ENCODE results near the gene RABL2B. TPM values are rescaled to one million over a fixed set of nuclear protein-coding genes. Genes with fewer than 3 reads are reported as not detected.

RABL2B gene
- total RNA-seq (2022; extraction: Qiagen RNA extraction; ENCODE audit: low read depth): 14.9 to 22.7 TPM (median 21.8 TPM) in 5 replicates

DNA sequence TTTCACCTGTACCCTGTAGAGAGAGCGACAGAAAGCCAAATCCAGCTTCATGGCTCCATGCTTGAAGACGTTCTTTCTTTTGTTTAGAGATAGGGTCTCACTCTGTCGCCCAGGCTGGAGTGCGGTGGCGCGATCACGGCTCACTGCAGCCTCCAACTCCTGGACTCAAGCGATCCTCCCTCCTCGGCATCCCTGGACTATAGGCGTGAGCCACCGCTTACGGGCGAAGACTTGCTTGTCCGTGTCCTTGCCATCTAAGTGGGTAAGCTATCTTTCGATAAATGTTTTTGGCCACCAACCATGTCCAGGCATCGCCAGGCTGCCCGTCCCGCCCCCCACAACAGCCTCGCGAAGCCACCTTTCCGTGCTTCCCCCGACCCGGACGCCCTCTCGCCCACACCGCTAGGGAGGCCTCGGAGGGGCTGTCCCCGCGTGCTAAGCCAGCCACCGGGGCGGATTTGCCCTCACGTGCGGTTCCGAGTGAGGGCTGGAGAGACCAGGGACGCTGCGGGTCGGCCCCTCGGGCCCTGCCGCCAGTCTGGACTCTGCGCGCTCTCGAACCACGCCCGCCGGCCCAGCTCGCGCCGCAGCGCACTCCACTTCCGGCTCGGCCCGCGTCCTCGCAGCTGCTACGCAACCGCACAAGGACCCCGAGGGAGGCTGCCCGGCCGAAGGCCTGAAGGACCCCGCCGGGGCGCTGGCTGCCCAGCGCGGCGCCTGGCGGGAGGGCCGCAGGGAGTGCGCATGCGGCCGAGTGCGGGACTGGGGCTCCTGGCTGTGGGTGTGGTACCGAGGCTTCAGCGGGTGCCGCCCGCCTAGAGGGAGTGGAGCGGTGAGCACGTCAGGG is at the start of gene RABL2B:
Gene RABL2B (minus strand): TSS at position 604 of the 847 bp plus-strand sequence. CDS start 1,342 bp downstream, outside the sequence.

DNA sequence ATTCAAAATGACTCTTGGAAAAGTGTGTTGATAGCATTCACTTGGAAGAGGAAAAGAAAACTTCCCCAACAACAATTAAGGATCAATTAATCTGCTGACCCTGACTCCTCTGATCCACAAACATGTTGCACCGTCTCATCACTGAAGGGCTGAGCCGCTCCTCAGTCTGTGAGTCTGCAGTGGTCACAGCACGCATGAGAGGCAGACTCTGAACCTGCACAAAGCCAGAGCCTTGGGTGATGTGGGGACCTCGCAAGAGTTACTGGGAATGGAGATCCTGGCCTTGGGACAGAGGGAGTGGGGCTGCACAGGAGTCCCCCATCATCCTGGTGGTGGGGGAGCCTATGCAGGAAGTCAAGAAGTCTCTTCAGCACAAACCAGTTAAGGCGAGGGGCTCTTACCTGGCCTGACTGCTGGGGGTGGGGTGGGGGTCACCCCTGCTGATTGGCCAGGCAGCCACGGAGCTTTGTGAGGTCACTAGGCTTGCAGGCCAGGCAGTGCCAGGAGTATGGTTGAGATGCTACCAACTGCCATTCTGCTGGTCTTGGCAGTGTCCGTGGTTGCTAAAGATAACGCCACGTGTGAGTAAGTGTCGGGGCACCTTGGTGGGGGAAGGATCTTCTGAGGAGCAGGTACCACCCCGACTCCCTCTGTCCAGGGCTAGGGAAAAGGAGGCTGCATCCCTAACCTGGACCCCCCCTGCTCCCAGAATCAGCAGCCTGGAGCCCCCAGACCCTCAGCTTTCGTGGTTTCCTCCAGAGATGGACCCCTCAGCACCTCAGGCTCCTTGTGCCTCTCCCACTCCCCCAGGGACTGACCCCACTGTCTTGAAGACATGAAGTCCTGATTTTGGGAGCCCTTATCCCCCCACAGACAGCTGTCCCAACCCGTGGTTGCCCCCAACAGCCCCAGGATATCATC is 45.4 kb downstream of the RABL2B start, which contains the start of gene ACR:
Gene ACR (plus strand): TSS at position 477 of the 921 bp plus-strand sequence. CDS start 32 bp downstream, at position 509.

Other genes starting within 250 kb of the RABL2B start
- 0.02 to 0.05 TPM (median 0.05 TPM) in 3 of 5 replicates, not detected in the others for gene KLHDC7B, start 237.7 kb downstream of the RABL2B start, total RNA-seq (2022; extraction: Qiagen RNA extraction; ENCODE audit: low read depth)
- gene SYCE3, start 220.7 kb downstream of the RABL2B start, total RNA-seq (2022; extraction: Qiagen RNA extraction; ENCODE audit: low read depth): 0.30 to 0.80 TPM (median 0.40 TPM) in 4 of 5 replicates, not detected in the other
- gene CPT1B, start 205.2 kb downstream of the RABL2B start, total RNA-seq (2022; extraction: Qiagen RNA extraction; ENCODE audit: low read depth): 7.4 to 17.3 TPM (median 15.7 TPM) in 5 replicates
- gene CHKB, start 200.8 kb downstream of the RABL2B start, total RNA-seq (2022; extraction: Qiagen RNA extraction; ENCODE audit: low read depth): 13.0 to 21.1 TPM (median 20.6 TPM) in 5 replicates
- gene MAPK8IP2, start 182.8 kb downstream of the RABL2B start, total RNA-seq (2022; extraction: Qiagen RNA extraction; ENCODE audit: low read depth): 2.4 to 4.3 TPM (median 3.7 TPM) in 5 replicates
- 19.5 to 24.0 TPM (median 21.0 TPM) in 5 replicates for gene ARSA, start 155.5 kb downstream of the RABL2B start, total RNA-seq (2022; extraction: Qiagen RNA extraction; ENCODE audit: low read depth)
- 2.6 to 5.4 TPM (median 4.1 TPM) in 5 replicates for gene SHANK3, start 110.8 kb downstream of the RABL2B start, total RNA-seq (2022; extraction: Qiagen RNA extraction; ENCODE audit: low read depth)
- 0.06 TPM in 2 of 5 replicates, not detected in the others for gene ACR, start 45.4 kb downstream of the RABL2B start, total RNA-seq (2022; extraction: Qiagen RNA extraction; ENCODE audit: low read depth)

Data from A549 treated with DMSO at 1 μM for 4 hours (cell line).